ENCODE measurements around the gene ARAP1.

Gene ARAP1

GRCh38 chr11:72670041-72670440, 82.2 kb downstream of the ARAP1 start:
- TF ChIP-seq CTCF (IDR thresholded peaks at IDR 0.05; ENCODE audit: control insufficient read depth, insufficient read depth, low read depth, low read length, missing control alignments) = no peak
- no peak for DNase-seq (ENCODE audit: low read depth)
- no peak overlapping the region for H3K4me3 ChIP-seq (ENCODE audit: control insufficient read depth, low read depth, low read length)

GRCh38 chr11:72669527-72669926, 82.7 kb downstream of the ARAP1 start:
- no peak overlapping the region for H3K4me3 ChIP-seq (ENCODE audit: control insufficient read depth, low read depth, low read length)
- DNase-seq (ENCODE audit: low read depth) = no peak
- no peak for TF ChIP-seq CTCF (IDR thresholded peaks at IDR 0.05; ENCODE audit: control insufficient read depth, insufficient read depth, low read depth, low read length, missing control alignments)

- TF ChIP-seq CTCF (IDR thresholded peaks at IDR 0.05; ENCODE audit: control insufficient read depth, insufficient read depth, low read depth, low read length, missing control alignments) = no peak
- DNase-seq (ENCODE audit: low read depth) = no peak
- no peak overlapping the region for H3K4me3 ChIP-seq (ENCODE audit: control insufficient read depth, low read depth, low read length)
Measured at GRCh38 chr11:72668629-72669347, 83.4 kb downstream of the ARAP1 start.

GRCh38 chr11:72665911-72666472, 86.2 kb downstream of the ARAP1 start:
- TF ChIP-seq CTCF (IDR thresholded peaks at IDR 0.05; ENCODE audit: control insufficient read depth, insufficient read depth, low read depth, low read length, missing control alignments) = no peak
- no peak for DNase-seq (ENCODE audit: low read depth)
- no peak overlapping the region for H3K4me3 ChIP-seq (ENCODE audit: control insufficient read depth, low read depth, low read length)

- no peak for TF ChIP-seq CTCF (IDR thresholded peaks at IDR 0.05; ENCODE audit: control insufficient read depth, insufficient read depth, low read depth, low read length, missing control alignments)
- DNase-seq (ENCODE audit: low read depth) = no peak
Measured at GRCh38 chr11:72662036-72662435, 90.2 kb downstream of the ARAP1 start.

GRCh38 chr11:72661486-72661885, 90.7 kb downstream of the ARAP1 start:
- no peak for TF ChIP-seq CTCF (IDR thresholded peaks at IDR 0.05; ENCODE audit: control insufficient read depth, insufficient read depth, low read depth, low read length, missing control alignments)
- no peak overlapping the region for H3K4me3 ChIP-seq (ENCODE audit: control insufficient read depth, low read depth, low read length)
- no peak for DNase-seq (ENCODE audit: low read depth)

More at GRCh38 chr11:72662036-72662435, 90.2 kb downstream of the ARAP1 start:
- H3K4me3 ChIP-seq (ENCODE audit: control insufficient read depth, low read depth, low read length) = no peak overlapping the region
